Activated T-cell treated with anti-CD3 and anti-CD28 coated beads for 48 hours (primary cell): ENCODE data around the gene HLA-DMB.
A peak's percentile ranks its signal among the peaks of the same experiment; 100 is the strongest.

Source experiments
- DNase-seq: peaks from one replicate; pipeline ENCODE4 v3.0.0-alpha.2; 2020; ENCODE audit warnings: low read depth

The HLA-DMB gene

DNA sequence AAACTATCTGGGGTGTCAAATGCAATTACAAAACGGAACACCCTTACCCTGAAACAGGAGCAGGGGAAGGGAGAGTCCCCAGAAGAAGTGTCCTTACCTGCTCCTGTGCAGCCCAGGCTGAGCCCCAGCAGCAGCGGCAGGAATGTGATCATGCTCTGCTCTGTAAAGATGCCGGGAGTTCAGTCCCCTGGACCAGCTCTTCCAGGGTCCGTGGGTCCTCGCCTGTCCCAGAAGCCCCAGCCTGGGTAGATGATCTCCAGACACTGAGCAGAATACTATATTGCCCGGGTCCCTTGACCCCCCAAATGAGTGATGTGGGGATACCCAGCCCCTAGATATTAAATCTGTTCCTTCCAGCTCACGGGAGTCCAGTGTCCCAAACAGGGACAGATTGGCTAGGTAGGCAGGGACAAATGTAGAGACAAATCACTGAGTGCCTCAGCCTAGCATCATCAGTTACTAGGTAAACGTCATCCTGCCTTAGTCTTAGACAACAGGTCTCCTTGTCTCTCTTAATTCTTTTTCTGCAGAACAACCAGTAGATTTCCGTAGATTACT, at the start of gene HLA-DMB:
HLA-DMB (minus strand) TSS at position 373 of the 558 bp plus-strand sequence; CDS start at position 152, 221 bp downstream.
- no peak for DNase-seq

DNA sequence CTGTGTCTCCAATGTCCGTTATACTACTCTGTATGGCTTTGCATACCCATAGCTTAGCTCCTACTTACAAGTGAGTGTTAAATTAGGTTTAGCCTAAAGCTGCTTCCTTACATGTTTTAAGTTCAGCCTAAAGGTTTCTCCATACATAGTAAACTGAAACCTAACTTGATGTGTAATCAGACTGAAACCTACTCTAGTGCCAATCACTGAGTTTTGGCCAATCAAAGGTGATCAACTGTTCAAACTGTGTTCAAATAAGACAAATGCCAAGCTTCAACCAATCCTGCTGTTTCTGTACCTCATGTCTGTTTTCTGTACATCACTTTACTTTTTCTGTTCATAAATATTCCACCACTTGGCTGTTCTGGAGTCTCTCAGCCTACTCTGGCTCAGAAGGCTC, 48.5 kb upstream of the HLA-DMB start:
- DNase-seq: no peak

DNA sequence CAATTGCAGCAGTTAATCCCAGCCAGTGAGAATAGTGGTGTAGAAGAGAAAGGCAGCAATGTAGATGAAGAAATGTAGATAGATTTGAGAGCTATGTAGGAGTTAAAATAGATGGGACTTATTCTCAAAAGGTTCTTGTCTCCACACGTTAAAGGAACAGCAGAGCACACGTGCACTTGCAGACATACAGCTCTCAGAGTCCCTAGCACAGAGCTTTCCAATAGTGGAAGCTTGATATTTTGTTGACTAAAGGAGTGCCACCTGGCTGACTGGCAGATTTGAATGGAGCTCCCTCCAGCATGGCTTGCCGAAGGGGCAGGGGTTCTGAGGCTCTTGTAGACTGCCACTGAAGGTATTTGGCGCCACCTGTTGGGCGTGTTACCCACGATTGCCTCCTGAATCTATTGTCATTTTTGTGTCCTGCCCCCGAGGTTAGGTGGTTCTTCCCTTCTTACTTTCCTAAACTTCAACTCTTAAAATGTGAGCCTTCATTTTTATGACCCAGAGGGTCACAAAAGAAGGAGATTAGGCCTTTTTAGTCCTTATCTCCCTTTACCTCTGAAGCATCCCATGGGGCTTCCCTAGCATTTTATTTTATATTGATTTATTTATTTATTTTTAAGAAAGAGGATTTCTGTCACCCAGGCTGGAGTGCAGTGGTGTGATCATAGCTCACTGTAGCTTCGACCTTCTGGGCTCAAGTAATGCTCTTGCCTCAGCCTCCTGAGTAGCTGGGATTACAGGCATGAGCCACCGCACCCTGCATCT, 44.0 kb upstream of the HLA-DMB start:
- DNase-seq: peak; percentile 80

DNA sequence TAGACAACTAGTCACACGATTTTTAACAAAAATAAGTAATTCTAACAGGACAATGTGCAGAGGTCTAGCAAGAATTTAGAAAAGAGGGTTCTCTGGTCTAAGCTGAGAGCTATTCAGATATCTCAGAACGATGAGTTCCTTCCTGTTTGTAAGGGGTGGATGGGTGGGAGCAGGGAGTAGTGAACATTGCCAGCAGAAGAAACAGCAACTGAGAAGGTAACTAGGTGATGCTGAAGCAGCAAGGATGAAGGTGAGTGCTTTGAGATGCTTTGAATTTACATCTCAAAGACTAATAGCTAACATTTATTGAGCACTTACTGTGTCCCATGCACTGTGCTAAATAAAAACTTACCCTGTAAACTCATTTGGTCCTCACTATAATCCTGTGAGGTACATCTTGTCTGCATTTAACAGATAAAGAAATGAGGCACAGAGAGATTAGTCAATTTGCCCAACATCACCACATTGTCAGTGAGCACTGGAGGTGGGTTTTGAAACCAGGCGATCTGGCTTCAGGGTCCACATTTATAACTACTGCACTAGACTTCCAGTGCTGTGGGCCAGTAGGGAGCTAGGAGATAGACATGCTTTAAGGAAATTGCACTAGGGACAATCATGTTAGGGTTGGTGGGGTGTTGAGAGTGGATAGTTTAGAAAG, 43.3 kb upstream of the HLA-DMB start:
- DNase-seq: no peak

DNA sequence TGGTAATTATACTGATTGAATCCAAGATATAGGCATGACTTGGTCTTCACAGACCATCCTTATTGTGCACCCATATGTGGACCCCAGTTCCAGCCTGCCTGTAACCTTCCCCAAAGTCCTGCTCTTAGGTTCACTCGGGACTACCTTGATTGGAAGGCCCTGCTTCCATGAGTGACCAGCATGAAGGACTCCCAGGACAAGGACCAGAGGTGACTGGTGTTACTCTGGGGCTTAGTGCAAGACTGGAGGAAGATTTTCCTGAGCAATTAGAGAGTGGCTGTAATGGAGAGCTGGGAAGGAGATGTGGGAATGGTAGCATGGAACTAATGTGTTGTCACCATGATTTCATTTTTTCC, 42.6 kb upstream of the HLA-DMB start:
- DNase-seq: no peak

DNA sequence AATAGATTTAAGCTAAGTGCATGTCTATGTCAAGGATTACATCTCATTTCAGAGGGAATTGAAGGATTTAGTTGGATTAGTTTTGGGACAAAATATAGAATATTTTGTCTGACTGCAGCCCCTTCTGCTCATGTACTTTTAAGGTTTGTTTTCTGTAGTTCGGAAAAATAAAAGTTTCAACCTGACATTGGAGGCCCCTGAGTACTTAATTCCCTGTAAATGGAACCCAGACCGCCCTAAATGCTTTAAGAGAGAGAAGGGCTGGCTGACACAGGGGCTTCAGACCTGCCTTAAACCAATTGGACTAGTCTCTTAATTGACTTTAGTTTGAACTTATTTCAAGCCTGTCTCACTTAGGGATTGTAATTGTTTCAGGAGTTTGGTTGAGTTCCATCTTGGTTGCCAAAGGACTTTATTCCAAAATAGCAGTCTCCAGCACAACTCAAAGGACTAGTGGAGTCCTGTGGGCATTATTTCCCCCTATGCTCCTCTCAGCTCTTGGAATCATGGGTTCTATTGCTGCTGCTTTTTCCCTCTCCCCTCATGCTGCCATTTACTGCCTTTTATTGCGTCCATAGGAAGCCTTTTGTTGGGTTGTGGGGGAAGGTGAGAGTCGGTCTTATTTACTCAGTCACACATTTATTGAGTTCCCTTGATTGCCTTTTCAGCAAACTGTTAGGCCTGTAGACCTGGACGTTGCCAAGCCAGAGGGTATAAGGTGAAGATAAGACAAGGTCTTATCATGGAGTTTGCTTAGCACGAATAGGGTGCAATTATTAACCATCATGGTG, 42.1 kb upstream of the HLA-DMB start:
- DNase-seq: no peak

DNA sequence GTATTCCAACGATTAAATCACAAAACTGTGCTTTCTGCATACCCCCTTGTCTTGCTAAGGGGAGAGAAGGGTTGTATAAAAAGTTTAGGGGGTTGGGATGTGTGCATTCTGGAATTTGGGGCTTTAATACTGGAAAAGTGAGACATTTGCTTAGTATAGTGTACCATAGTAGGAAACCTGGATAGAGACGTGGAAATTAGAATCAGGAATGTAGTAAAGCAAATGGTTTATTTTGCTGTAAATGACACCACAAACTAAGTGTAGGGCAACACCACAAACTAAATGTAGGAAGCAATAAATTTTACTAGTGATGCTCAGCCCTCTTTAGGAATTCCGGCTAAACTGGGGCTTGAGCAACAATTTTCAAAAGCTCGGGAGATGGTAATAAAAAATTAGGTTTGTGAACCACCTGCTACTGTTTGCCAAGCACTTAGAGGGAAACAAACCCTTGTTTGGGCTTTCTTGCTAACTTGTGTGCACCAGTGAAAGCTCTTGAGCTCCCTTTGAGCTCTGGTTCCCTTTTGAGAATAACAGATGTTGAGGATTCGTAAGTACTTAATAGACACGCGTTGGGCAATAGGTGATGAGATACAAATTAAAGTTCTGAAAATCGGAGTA, 41.4 kb upstream of the HLA-DMB start:
- no peak for DNase-seq

DNA sequence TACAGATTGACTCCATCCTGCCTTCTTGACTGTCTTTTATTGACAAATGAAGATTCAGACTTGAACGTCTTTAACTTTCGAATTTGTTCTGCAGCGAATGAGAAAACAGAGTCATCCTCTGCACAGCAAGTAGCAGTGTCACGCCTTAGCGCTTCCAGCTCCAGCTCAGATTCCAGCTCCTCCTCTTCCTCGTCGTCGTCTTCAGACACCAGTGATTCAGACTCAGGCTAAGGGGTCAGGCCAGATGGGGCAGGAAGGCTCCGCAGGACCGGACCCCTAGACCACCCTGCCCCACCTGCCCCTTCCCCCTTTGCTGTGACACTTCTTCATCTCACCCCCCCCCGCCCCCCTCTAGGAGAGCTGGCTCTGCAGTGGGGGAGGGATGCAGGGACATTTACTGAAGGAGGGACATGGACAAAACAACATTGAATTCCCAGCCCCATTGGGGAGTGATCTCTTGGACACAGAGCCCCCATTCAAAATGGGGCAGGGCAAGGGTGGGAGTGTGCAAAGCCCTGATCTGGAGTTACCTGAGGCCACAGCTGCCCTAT, 39.7 kb upstream of the HLA-DMB start:
- no peak for DNase-seq

DNA sequence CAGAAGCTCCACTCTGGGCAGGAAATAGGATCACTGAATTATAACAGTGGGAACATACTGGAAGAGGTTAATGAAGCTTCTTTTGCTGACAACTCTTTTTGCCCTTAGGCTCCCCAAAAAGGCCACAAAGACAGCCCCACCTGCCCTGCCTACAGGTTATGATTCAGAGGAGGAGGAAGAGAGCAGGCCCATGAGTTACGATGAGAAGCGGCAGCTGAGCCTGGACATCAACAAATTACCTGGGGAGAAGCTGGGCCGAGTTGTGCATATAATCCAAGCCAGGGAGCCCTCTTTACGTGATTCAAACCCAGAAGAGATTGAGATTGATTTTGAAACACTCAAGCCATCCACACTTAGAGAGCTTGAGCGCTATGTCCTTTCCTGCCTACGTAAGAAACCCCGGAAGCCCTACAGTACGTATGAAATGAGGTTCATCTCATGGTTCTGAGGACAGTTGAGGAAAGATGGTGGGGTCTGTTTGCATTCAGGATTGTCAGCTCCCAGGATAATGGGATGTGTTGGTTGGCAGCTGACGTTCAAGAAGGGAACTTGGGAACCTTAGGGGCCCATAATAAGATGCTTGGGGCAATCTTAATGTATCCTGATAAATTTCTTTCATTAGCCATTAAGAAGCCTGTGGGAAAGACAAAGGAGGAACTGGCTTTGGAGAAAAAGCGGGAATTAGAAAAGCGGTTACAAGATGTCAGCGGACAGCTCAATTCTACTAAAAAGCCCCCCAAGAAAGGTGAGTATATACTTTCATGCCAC, 39.1 kb upstream of the HLA-DMB start:
- no peak for DNase-seq

DNA sequence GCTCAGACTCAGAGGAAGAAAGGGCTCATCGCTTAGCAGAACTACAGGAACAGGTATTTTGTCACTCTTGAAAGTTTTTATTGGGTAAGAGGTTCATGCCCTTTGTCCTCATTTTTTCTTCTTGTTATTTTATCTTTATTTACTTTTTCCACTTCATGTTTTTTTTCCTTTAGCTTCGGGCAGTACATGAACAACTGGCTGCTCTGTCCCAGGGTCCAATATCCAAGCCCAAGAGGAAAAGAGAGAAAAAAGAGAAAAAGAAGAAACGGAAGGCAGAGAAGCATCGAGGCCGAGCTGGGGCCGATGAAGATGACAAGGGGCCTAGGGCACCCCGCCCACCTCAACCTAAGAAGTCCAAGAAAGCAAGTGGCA, 37.1 kb upstream of the HLA-DMB start:
- DNase-seq: no peak

DNA sequence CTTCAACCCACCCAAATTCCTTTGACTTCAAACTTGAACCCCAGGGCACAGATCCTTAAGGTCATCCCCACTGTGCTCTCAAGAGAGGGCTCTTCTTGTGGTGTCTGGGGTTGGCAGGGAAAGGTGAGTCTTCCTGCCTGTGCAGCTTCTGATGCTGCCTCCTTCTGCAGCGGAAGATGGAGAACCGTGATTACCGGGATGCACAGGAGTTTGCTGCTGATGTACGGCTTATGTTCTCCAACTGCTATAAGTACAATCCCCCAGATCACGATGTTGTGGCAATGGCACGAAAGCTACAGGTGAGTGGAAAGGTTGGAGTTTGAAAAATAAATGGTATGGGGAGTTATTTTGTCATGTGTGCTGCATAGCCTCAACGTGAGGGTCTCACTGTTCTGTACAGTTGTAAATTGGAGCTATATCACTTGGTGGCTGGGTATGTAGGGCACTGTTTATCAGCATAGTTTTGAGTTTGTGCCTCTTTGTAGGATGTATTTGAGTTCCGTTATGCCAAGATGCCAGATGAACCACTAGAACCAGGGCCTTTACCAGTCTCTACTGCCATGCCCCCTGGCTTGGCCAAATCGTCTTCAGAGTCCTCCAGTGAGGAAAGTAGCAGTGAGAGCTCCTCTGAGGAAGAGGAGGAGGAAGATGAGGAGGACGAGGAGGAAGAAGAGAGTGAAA, 36.6 kb upstream of the HLA-DMB start:
- no peak for DNase-seq

DNA sequence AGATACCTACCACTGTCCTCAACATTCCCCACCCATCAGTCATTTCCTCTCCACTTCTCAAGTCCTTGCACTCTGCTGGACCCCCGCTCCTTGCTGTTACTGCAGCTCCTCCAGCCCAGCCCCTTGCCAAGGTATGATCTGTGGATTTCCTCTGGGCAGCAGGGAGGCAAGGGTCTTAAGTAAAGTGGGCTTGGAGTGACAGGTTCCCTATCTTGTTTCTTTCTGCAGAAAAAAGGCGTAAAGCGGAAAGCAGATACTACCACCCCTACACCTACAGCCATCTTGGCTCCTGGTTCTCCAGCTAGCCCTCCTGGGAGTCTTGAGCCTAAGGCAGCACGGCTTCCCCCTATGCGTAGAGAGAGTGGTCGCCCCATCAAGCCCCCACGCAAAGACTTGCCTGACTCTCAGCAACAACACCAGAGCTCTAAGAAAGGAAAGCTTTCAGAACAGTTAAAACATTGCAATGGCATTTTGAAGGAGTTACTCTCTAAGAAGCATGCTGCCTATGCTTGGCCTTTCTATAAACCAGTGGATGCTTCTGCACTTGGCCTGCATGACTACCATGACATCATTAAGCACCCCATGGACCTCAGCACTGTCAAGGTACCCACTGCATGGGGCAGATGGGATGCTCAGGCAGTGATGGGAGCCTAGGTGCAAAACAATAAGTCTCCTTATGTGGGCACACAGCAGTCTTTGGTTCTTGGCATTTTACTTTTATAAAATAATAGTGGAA, 35.7 kb upstream of the HLA-DMB start:
- DNase-seq: no peak

DNA sequence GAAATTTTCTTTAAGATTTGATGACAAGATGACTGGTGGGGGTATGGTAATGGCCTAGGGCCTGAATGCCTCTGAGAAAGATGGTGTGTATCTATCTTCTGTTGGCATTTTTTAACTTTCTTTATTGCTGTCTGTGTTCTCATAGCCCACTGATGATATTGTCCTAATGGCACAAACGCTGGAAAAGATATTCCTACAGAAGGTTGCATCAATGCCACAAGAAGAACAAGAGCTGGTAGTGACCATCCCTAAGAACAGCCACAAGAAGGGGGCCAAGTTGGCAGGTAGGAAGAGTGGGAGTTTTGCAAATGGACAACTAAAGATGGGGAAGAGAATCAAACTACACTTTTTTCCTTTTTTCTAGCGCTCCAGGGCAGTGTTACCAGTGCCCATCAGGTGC, 35.1 kb upstream of the HLA-DMB start:
- DNase-seq: no peak

DNA sequence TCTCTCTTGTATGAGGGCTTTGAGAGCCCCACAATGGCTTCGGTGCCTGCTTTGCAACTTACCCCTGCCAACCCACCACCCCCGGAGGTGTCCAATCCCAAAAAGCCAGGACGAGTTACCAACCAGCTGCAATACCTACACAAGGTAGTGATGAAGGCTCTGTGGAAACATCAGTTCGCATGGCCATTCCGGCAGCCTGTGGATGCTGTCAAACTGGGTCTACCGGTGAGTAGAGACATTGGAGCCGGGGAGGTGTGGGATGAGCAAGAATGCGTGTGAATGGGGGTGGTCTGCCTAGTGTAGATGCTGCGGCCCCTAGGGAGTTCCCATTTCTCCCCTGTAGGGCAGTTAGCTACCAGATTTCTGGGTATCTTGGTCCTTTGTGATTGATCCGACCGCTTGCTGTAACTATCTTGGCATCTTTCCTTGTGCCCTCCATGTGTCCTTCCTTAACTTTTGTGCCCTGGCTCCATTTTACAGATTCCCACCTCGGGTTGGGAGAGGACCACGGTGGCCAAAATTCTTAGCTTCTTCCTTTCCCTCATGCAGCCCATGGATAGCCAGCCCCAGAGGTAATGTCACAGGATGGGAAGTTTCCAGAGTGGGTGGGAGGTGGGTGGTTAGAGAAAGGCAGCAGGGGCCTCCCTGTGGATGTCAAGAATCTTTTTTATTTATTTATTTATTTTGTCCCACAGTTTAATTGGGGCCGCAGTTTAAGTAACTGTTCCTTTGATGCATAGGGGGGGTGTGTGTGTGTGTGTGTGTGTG, 33.9 kb upstream of the HLA-DMB start:
- no peak for DNase-seq

DNA sequence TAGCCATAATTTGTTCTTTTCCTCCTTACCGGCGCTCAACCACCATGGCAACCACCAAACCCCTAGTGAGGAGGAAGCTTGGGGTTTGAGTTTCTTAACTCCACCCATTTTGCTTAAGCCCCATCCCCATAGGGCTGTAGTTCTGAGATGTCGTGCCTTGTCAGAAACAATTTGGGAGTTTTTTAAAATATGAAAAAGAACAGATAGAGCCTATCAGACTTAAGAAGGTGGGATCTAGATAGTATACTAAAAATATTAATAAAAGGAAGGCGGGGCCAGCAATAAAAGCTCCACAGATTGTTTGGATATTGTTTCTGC, 33.1 kb upstream of the HLA-DMB start:
- DNase-seq: no peak

DNA sequence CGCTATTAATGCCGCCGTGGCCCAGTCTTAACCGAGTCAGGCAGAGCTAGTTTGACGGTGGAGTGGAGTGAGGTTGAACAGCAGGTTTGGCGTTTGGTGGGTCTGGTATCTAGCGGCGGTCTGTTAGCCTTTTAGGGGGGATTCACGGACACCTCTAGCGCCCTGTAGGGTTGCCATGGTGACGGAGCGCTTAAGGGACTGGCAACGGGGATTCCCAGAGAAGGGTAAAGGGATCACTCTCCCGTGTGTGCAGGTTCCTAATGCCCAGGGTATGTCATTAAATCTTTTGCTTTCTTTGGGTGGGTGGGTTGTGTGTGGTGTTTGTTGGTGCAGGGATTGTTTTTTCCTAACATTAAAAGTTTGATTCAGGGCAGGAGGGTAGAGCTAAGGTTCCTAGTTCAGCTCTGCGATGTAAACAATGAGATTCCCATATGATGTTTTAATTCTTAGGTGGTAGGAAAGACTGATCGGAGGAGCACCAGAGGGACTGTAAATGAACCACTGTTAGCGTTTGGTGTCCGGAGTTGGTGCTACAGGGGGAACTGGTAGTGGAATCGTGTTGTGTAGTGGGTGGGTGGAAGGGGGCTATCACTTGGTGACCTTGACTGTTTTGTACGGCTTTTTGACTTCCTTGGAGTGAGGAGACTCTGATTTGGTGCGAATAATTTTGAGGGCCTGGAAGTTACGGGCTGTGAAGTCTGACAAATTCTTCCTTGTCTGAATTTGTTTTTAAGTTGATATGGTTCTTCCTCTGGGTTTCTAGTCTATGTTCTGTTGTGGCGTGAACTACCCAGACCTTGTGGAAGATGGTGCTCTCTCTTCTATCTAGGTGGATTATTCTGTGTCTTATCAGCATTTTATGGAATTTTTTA, 32.6 kb upstream of the HLA-DMB start:
- no peak for DNase-seq

DNA sequence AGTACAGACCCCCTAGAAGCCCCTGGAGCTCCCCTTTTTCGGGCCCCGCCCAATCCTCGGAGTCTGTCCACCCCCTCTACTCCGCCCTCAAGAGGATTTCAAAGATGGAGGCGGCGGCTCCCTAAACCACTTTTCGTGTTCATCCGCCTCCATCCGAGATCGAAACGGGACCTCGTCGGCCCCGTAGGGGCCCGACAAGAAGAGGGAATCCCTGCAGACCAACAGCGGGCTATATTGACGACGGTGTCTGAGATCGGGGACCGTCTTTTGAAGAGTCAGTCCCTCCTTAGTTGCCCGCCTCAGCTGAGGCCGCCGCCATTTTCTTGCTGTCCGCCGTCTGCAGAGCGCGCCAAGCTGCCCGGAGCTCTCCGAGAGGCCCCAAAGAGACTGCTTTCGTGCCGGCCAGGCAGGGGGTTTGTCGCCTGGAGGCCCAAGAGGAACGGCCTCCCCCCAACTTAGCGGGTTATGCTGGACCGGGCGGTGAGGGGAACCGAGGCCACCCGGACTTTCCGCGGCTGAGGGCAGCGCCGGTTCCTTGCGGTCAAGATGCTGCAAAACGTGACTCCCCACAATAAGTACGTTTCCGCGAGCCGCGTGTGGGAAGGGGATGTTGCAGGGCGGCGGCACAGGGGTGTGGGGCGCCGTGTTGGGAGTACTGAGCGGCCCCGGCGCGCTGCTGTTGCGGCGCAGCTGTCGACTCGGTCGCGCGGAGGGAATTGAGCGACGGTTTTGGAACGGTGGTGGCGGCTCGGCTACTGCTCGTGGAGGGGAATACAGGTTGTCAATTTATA, 31.7 kb upstream of the HLA-DMB start:
- DNase-seq: no peak
